Naive thymus-derived CD4-positive, alpha-beta T cell (primary cell): ENCODE data around the gene SPEG. TPM values are rescaled to one million over a fixed set of nuclear protein-coding genes. Genes with fewer than 3 reads are reported as not detected.
A peak's percentile ranks its signal among the peaks of the same experiment; 100 is the strongest.

ENCODE experiments used
- ATAC-seq: fragments of 150-1000 bp; cut with Tn5 transposase; 2 replicates; pipeline ENCODE4 v1.10.0; 2021; ENCODE audit warnings: mild to moderate bottlenecking, moderate library complexity
- CTCF ChIA-PET: fragments of 350-600 bp; sonication (Branson Sonifier 250); formaldehyde crosslinking; loops from one replicate; lab custom pipeline; 2021; ENCODE audit warnings: antibody characterized with exemption; lab: Charles Lee
- POLR2A ChIA-PET: fragments of 350-600 bp; sonication (Branson Sonifier 250); formaldehyde crosslinking; loops from one replicate; lab custom pipeline; 2021; ENCODE audit warnings: antibody characterized with exemption, inconsistent platforms; lab: Charles Lee
- DNase-seq, 9 donors: peaks; one replicate each; pipeline versions ENCODE4 v3.0.0 to v3.0.0-alpha.2; 2020 to 2022; ENCODE audit warnings: mixed read lengths in 1 of 9
- H3K27ac ChIP-seq: one replicate; pipeline ENCODE4 v1.7.0; 2013; ENCODE audit warnings: mild to moderate bottlenecking, low read depth, low read length, moderate library complexity
- H3K27me3 ChIP-seq, 2 donors: one replicate each; pipeline ENCODE4 v1.7.0; 2013; ENCODE audit warnings: low read length in 2 of 2, mild to moderate bottlenecking in 2 of 2, moderate library complexity in 2 of 2; ENCODE audit not compliant: control insufficient read depth in 2 of 2, insufficient read depth in 2 of 2
- H3K36me3 ChIP-seq, 3 experiments: 1 replicate in 2 of 3; 2 replicates in 1 of 3; pipeline ENCODE4 v1.7.0; 2013; ENCODE audit warnings: low read length in 3 of 3, mild to moderate bottlenecking in 3 of 3, moderate library complexity in 1 of 3; ENCODE audit not compliant: insufficient read depth in 3 of 3, control insufficient read depth in 2 of 3
- H3K4me1 ChIP-seq, 2 donors: one replicate each; pipeline ENCODE4 v1.7.0; 2013; ENCODE audit warnings: low read length in 2 of 2, mild to moderate bottlenecking in 2 of 2, moderate library complexity in 1 of 2; ENCODE audit not compliant: control insufficient read depth in 2 of 2, insufficient read depth in 2 of 2
- H3K4me3 ChIP-seq: 2 replicates; pipeline ENCODE4 v1.7.0; 2013; ENCODE audit warnings: mild to moderate bottlenecking, low read length
- H3K9me3 ChIP-seq, 3 experiments: 1 replicate in 2 of 3; 2 replicates in 1 of 3; pipeline ENCODE4 v1.7.0; 2013; ENCODE audit warnings: low read length in 3 of 3; ENCODE audit not compliant: control insufficient read depth in 2 of 3
- H3K27ac Mint-ChIP-seq, 9 donors: one replicate each; pipeline ENCODE4 v1.8.0; 2020 to 2022; ENCODE audit warnings: mixed read lengths in 9 of 9, mild to moderate bottlenecking in 8 of 9, moderate library complexity in 5 of 9, inconsistent platforms in 2 of 9
- H3K27me3 Mint-ChIP-seq, 5 donors: one replicate each; pipeline ENCODE4 v1.8.0; 2021 to 2022; ENCODE audit warnings: mixed read lengths in 5 of 5, mild to moderate bottlenecking in 1 of 5
- H3K36me3 Mint-ChIP-seq, 5 donors: one replicate each; pipeline ENCODE4 v1.8.0; 2020 to 2022; ENCODE audit warnings: mixed read lengths in 5 of 5, mild to moderate bottlenecking in 3 of 5, inconsistent platforms in 1 of 5
- H3K4me1 Mint-ChIP-seq, 7 donors: one replicate each; pipeline ENCODE4 v1.8.0; 2020 to 2022; ENCODE audit warnings: mixed read lengths in 7 of 7, mild to moderate bottlenecking in 3 of 7, inconsistent platforms in 1 of 7
- H3K4me3 Mint-ChIP-seq, 10 donors: one replicate each; pipeline ENCODE4 v1.8.0; 2020 to 2022; ENCODE audit warnings: mild to moderate bottlenecking in 10 of 10, mixed read lengths in 10 of 10, moderate library complexity in 6 of 10, inconsistent platforms in 2 of 10
- H3K9me3 Mint-ChIP-seq, 11 donors: one replicate each; pipeline ENCODE4 v1.8.0; 2020 to 2022; ENCODE audit warnings: mixed read lengths in 11 of 11, mild to moderate bottlenecking in 4 of 11, inconsistent platforms in 1 of 11, moderate library complexity in 1 of 11
- intact Hi-C, 2 donors: fragments of 100-400 bp; cut with micrococcal nuclease; formaldehyde crosslinking; loops; one replicate each; pipeline ENCODE4 v1.15.1; 2023
- polyA plus RNA-seq, 2 donors: library from polyadenylated mRNA; unstranded; fragments of 300-500 nt; fragmentation: Illumina TruSeq; gene quantifications; one replicate each; pipeline ENCODE4 v1.2.3, GENCODE V29; 2021
- total RNA-seq, 6 experiments: library from RNA in 5 of 6; stranded (reverse) in 5 of 6; gene quantifications; 1 replicate in 5 of 6; 2 replicates in 1 of 6; pipeline ENCODE4 v1.2.3 and lab custom pipeline; 2021 to 2026

Gene SPEG
- total and polyA plus RNA-seq, 7 experiments from 2014 or later = 0.26 to 23.2 (median 11.8) TPM

- Histone ChIP-seq H3K27me3 (no peaks in the 10 kb centered on the region), H3K4me1 (peaks cover 10 to 12% of the 10 kb centered on the region in 2 donors), H3K4me3 (peak within 1 kb of the TSS; percentile 51), H3K36me3 (no peaks in the 10 kb centered on the region), H3K9me3 (no peaks in the 10 kb centered on the region), H3K27ac (peak within 1 kb of the TSS; percentile 78)
- Mint-ChIP-seq H3K9me3 (peaks cover 0 to 3% (median 0%) of the 10 kb centered on the region in 11 donors), H3K36me3 (peaks cover 0 to 4% (median 0%) of the 10 kb centered on the region in 5 donors), H3K4me3 (peak within 1 kb of the TSS; percentile 83 to 95 (median 90)), H3K27me3 (peaks cover 0 to 18% (median 11%) of the 10 kb centered on the region in 5 donors), H3K27ac (peak within 1 kb of the TSS; percentile 71 to 90 (median 78)), H3K4me1 (peaks cover 18 to 30% (median 25%) of the 10 kb centered on the region in 7 donors)
- ChIA-PET CTCF (interaction anchor here (1.6 to 6.2 kb wide), 4 partner anchors 17 to 100 kb away, joined by 4 to 47 read pairs (median 5); partner anchors contain the start of gene STK11IP), POLR2A (interaction anchor here (0.6 to 1.7 kb wide), 7 partner anchors 9 to 386 kb away, joined by 3 to 6 read pairs (median 3); partner anchors contain the start of genes DNAJB2, DNPEP and OBSL1)
- intact Hi-C loops = loop anchor here (1.0 to 5.0 kb wide), 18 partner anchors 9 to 1931 kb away; partner anchors contain the start of genes CNPPD1 (in 2 of the 2), DNAJB2 (in 2 of the 2), GMPPA (in 2 of the 2) and STK11IP (in 2 of the 2)
- ATAC-seq (peak; percentile 86), DNase-seq (peak; percentile 79 to 94 (median 88))
Observed at GRCh38 chr2:219543596-219544358, 109.1 kb downstream of the SPEG start, which contains the start of the genes CHPF and TMEM198. CHPF (minus strand) TSS chr2:219543809; CDS start chr2:219543538, 271 bp downstream. TMEM198 (plus strand) TSS chr2:219544028; CDS start chr2:219544728, 700 bp downstream.

GRCh38 chr2:219544567-219544966 lies 109.9 kb downstream of the SPEG start:
- no peaks in the 10 kb centered on the region for H3K9me3 ChIP-seq
- H3K36me3 ChIP-seq = no peaks in the 10 kb centered on the region
- Mint-ChIP-seq H3K4me3 (peak overlapping the region; percentile 74 to 92 (median 87)), H3K27ac (peak overlapping the region in 8 of 9 donors; percentile 40 to 90 (median 74)), H3K9me3 (peaks cover 0 to 3% (median 0%) of the 10 kb centered on the region in 11 donors), H3K4me1 (peaks cover 18 to 30% (median 25%) of the 10 kb centered on the region in 7 donors), H3K36me3 (peaks cover 0 to 4% (median 0%) of the 10 kb centered on the region in 5 donors), H3K27me3 (peaks cover 0 to 21% (median 12%) of the 10 kb centered on the region in 5 donors)
- intact Hi-C loops = loop anchor here (1.0 to 5.0 kb wide), 9 partner anchors 252 to 1932 kb away; partner anchors contain the start of genes DNAJB2 (in 2 of the 2), CNOT9 (in 1 of the 2), CTDSP1 (in 1 of the 2) and NHEJ1 (in 1 of the 2)
- no peaks in the 10 kb centered on the region for H3K27me3 ChIP-seq
- no peak overlapping the region for H3K27ac ChIP-seq
- ChIA-PET CTCF (interaction anchor here (1.8 to 6.2 kb wide), 2 partner anchors 48 to 99 kb away, joined by 5 to 47 read pairs; a partner anchor contains a TSS), POLR2A (no interaction called here)
- ATAC-seq = no peak
- DNase-seq = no peak
- H3K4me1 ChIP-seq = peaks cover 10 to 12% of the 10 kb centered on the region in 2 donors
- H3K4me3 ChIP-seq = no peak overlapping the region

GRCh38 chr2:219545295-219545942 lies 110.8 kb downstream of the SPEG start:
- DNase-seq (no peak), ATAC-seq (no peak)
- peaks cover 0 to 3% (median 0%) of the 10 kb centered on the region in 11 donors for H3K9me3 Mint-ChIP-seq
- H3K9me3 ChIP-seq = no peaks in the 10 kb centered on the region
- no peaks in the 10 kb centered on the region for H3K36me3 ChIP-seq
- ChIA-PET POLR2A (interaction anchor here (0.5 kb wide), 1 partner anchor 334 kb away, joined by 3 read pairs; no protein-coding TSS in a partner anchor), CTCF (interaction anchor here (1.8 to 6.2 kb wide), 2 partner anchors 49 to 98 kb away, joined by 5 to 47 read pairs; a partner anchor contains a TSS)
- no peaks in the 10 kb centered on the region for H3K27me3 ChIP-seq
- peak overlapping the region in 5 of 10 donors; percentile 31 to 92 (median 89) for H3K4me3 Mint-ChIP-seq
- no peak overlapping the region for H3K27ac ChIP-seq
- H3K36me3 Mint-ChIP-seq = peaks cover 0 to 4% (median 0%) of the 10 kb centered on the region in 5 donors
- H3K4me1 ChIP-seq = peaks cover 10 to 12% of the 10 kb centered on the region in 2 donors
- H3K27me3 Mint-ChIP-seq = peaks cover 0 to 25% (median 13%) of the 10 kb centered on the region in 5 donors
- intact Hi-C loops = no loop called here
- peak overlapping the region in 2 of 9 donors; percentile 76 to 78 for H3K27ac Mint-ChIP-seq
- H3K4me1 Mint-ChIP-seq = peaks cover 18 to 30% (median 25%) of the 10 kb centered on the region in 7 donors
- no peak overlapping the region for H3K4me3 ChIP-seq

- Mint-ChIP-seq H3K27me3 (peaks cover 0 to 31% (median 18%) of the 10 kb centered on the region in 5 donors), H3K4me3 (peak overlapping the region in 5 of 10 donors; percentile 15 to 39 (median 25)), H3K9me3 (peaks cover 0 to 3% (median 0%) of the 10 kb centered on the region in 11 donors), H3K4me1 (peaks cover 20 to 30% (median 25%) of the 10 kb centered on the region in 7 donors), H3K36me3 (peaks cover 0 to 2% (median 0%) of the 10 kb centered on the region in 5 donors), H3K27ac (no peak overlapping the region)
- Histone ChIP-seq H3K27ac (no peak overlapping the region), H3K4me3 (no peak overlapping the region), H3K36me3 (no peaks in the 10 kb centered on the region), H3K4me1 (peaks cover 10 to 12% of the 10 kb centered on the region in 2 donors), H3K9me3 (no peaks in the 10 kb centered on the region), H3K27me3 (no peaks in the 10 kb centered on the region)
- no peak for DNase-seq
- POLR2A ChIA-PET = no interaction called here
- no peak for ATAC-seq
- CTCF ChIA-PET = no interaction called here
- intact Hi-C loops = no loop called here
Observed at GRCh38 chr2:219545943-219546352, 111.3 kb downstream of the SPEG start.

GRCh38 chr2:219547621-219548020 lies 113.0 kb downstream of the SPEG start:
- Histone ChIP-seq H3K9me3 (no peaks in the 10 kb centered on the region), H3K4me1 (peaks cover 8% of the 10 kb centered on the region in 2 donors), H3K27ac (no peak overlapping the region), H3K27me3 (peaks cover 0 to 5% of the 10 kb centered on the region in 2 donors), H3K4me3 (no peak overlapping the region), H3K36me3 (no peaks in the 10 kb centered on the region)
- intact Hi-C loops = no loop called here
- Mint-ChIP-seq H3K36me3 (no peaks in the 10 kb centered on the region), H3K27me3 (peaks cover 0 to 40% (median 21%) of the 10 kb centered on the region in 5 donors), H3K9me3 (peaks cover 0 to 3% (median 0%) of the 10 kb centered on the region in 11 donors), H3K4me3 (no peak overlapping the region), H3K4me1 (peaks cover 16 to 25% (median 19%) of the 10 kb centered on the region in 7 donors), H3K27ac (no peak overlapping the region)
- DNase-seq (no peak), ATAC-seq (no peak)
- ChIA-PET CTCF (no interaction called here), POLR2A (no interaction called here)
